Smooth muscle cell (in vitro differentiated cells): ENCODE results near the gene HRG. TPM values are rescaled to one million over a fixed set of nuclear protein-coding genes. Genes with fewer than 3 reads are reported as not detected.

Source experiments
- DNase-seq: peaks from one replicate; lab custom pipeline; 2025; ENCODE audit not compliant: unreplicated experiment; lab: John Stamatoyannopoulos, UW
- H2AFZ ChIP-seq: fragments of 200-600 bp; sonication (generic); 2 replicates; pipeline ENCODE4 v1.6.0; 2016; ENCODE audit warnings: antibody characterized with exemption, low read depth, mild to moderate bottlenecking
- H3F3A ChIP-seq: fragments of 200-600 bp; sonication (generic); 2 replicates; pipeline ENCODE4 v1.6.0; 2017; ENCODE audit warnings: antibody characterized with exemption, low read depth
- H3K27ac ChIP-seq: fragments of 200-600 bp; sonication (generic); 2 replicates; pipeline ENCODE4 v1.5.1; 2016; ENCODE audit warnings: low read depth, mild to moderate bottlenecking
- H3K27me3 ChIP-seq: fragments of 200-600 bp; sonication (generic); 2 replicates; pipeline ENCODE4 v1.6.1; 2016; ENCODE audit warnings: low read depth, mild to moderate bottlenecking
- H3K36me3 ChIP-seq: fragments of 200-600 bp; sonication (generic); 2 replicates; pipeline ENCODE4 v1.5.1; 2016; ENCODE audit warnings: low read depth
- H3K4me1 ChIP-seq: fragments of 200-600 bp; sonication (generic); 2 replicates; pipeline ENCODE4 v1.5.1; 2016; ENCODE audit warnings: low read depth
- H3K4me2 ChIP-seq: fragments of 200-600 bp; sonication (generic); 2 replicates; pipeline ENCODE4 v1.6.0; 2016; ENCODE audit warnings: mild to moderate bottlenecking
- H3K4me3 ChIP-seq: fragments of 200-600 bp; sonication (generic); 2 replicates; pipeline ENCODE4 v1.5.1; 2016; ENCODE audit warnings: mild to moderate bottlenecking
- H3K79me2 ChIP-seq: fragments of 200-600 bp; sonication (generic); 2 replicates; pipeline ENCODE4 v1.6.0; 2016; ENCODE audit warnings: low read depth, mild to moderate bottlenecking
- H3K9ac ChIP-seq: fragments of 200-600 bp; sonication (generic); 2 replicates; pipeline ENCODE4 v1.6.0; 2016; ENCODE audit warnings: low read depth
- H3K9me3 ChIP-seq: fragments of 200-600 bp; sonication (generic); replicated peaks from 2 replicates; pipeline ENCODE4 v1.5.1; 2016; ENCODE audit warnings: low read depth
- H4K20me1 ChIP-seq: fragments of 200-600 bp; sonication (generic); 2 replicates; pipeline ENCODE4 v1.6.0; 2016; ENCODE audit warnings: low read depth
- CTCF ChIP-seq: fragments of 200-600 bp; sonication (generic); IDR thresholded peaks from 2 replicates; pipeline ENCODE4 v1.5.1; 2017; ENCODE audit warnings: borderline replicate concordance, mild to moderate bottlenecking, antibody characterized with exemption; ENCODE audit not compliant: insufficient read depth, poor library complexity, severe bottlenecking
- WGBS: methylation state at CpG from one replicate; pipeline ENCODE4 v1.1.7; 2016; ENCODE audit warnings: low lambda C conversion rate; 5-methylcytosine and 5-hydroxymethylcytosine counted together
- polyA plus RNA-seq: library from polyadenylated mRNA; unstranded; fragments of >200 nt; fragmentation: Nextera tagmentation; extraction: Ambion mirVana; gene quantifications from 2 replicates; pipeline ENCODE4 v1.2.1, GENCODE V29; 2016
- total RNA-seq: library from RNA; depleted of rRNA; stranded (reverse); fragments of >200 nt; gene quantifications from 2 replicates; pipeline ENCODE4 v1.2.3, GENCODE V29; 2014

The HRG gene
- total and polyA plus RNA-seq, 2 experiments from 2014 or later: not detected

GRCh38 chr3:186651678-186652215 lies 14.1 kb upstream of the HRG start:
- Histone ChIP-seq H3K4me3 (no peak overlapping the region), H3K4me1 (no peaks in the 10 kb centered on the region), H3K9ac (no peak overlapping the region), H3K36me3 (no peaks in the 10 kb centered on the region), H3F3A (no peaks in the 10 kb centered on the region), H4K20me1 (no peaks in the 10 kb centered on the region), H3K27ac (no peak overlapping the region), H2AFZ (no peak overlapping the region), H3K4me2 (no peak overlapping the region), H3K27me3 (no peaks in the 10 kb centered on the region), H3K79me2 (no peaks in the 10 kb centered on the region), H3K9me3 (no peaks in the 10 kb centered on the region)
- WGBS: 89% methylated on average over 3 of the region's 3 CpGs
- DNase-seq: no peak
- TF ChIP-seq CTCF: no peak

- no peak for TF ChIP-seq CTCF
- Histone ChIP-seq H3K4me2 (no peak overlapping the region), H3K79me2 (no peaks in the 10 kb centered on the region), H3K4me1 (no peaks in the 10 kb centered on the region), H3F3A (no peaks in the 10 kb centered on the region), H3K9ac (no peak overlapping the region), H3K27ac (no peak overlapping the region), H4K20me1 (no peaks in the 10 kb centered on the region), H2AFZ (no peak overlapping the region), H3K4me3 (no peak overlapping the region), H3K36me3 (no peaks in the 10 kb centered on the region), H3K27me3 (no peaks in the 10 kb centered on the region), H3K9me3 (no peaks in the 10 kb centered on the region)
- no peak for DNase-seq
- WGBS: 76% methylated on average over 7 of the region's 7 CpGs
Measured at GRCh38 chr3:186653080-186653707, 12.6 kb upstream of the HRG start.

- H2AFZ ChIP-seq: no peak overlapping the region
Measured at GRCh38 chr3:186653984-186654383, 11.8 kb upstream of the HRG start.

More at GRCh38 chr3:186653984-186654383, 11.8 kb upstream of the HRG start:
- no peak overlapping the region for H3K27ac ChIP-seq
- H3K27me3 ChIP-seq: no peaks in the 10 kb centered on the region
- no peaks in the 10 kb centered on the region for H3K4me1 ChIP-seq
- H3K36me3 ChIP-seq: no peaks in the 10 kb centered on the region
- no peaks in the 10 kb centered on the region for H4K20me1 ChIP-seq
- TF ChIP-seq CTCF: no peak
- no peaks in the 10 kb centered on the region for H3K79me2 ChIP-seq
- no peak for DNase-seq
- no peaks in the 10 kb centered on the region for H3F3A ChIP-seq
- no peak overlapping the region for H3K9ac ChIP-seq
- no peak overlapping the region for H3K4me3 ChIP-seq
- WGBS: 48% methylated on average over 6 of the region's 6 CpGs
- no peak overlapping the region for H3K4me2 ChIP-seq
- H3K9me3 ChIP-seq: no peaks in the 10 kb centered on the region
